SK-N-SH (cell line): ENCODE measurements around the gene LIME1. TPM values are rescaled to one million over a fixed set of nuclear protein-coding genes. Genes with fewer than 3 reads are reported as not detected.

Experiments
- CTCF ChIA-PET: fragments of 300-600, 350-600 bp; formaldehyde crosslinking; extraction: SDS; loops from one replicate; lab custom pipeline; 2021; lab: Yijun Ruan, JAX
- POLR2A ChIA-PET: fragments of 350-600 bp; sonication (Branson Sonifier 250); formaldehyde crosslinking; extraction: SDS; loops from one replicate; lab custom pipeline; 2020; ENCODE audit warnings: antibody characterized with exemption, inconsistent platforms; lab: Yijun Ruan, JAX
- DNase-seq: peaks from one replicate; pipeline ENCODE4 v3.0.0; 2012
- H2AFZ ChIP-seq: fragments of 200-600 bp; sonication (generic); 2 replicates; pipeline ENCODE4 v1.8.1; 2016; ENCODE audit warnings: antibody characterized with exemption, mild to moderate bottlenecking, low read depth
- H3F3A ChIP-seq: fragments of 200-600 bp; sonication (generic); replicated peaks from 2 replicates; pipeline ENCODE3; 2016; ENCODE audit warnings: antibody characterized with exemption, mild to moderate bottlenecking; ENCODE audit not compliant: insufficient read depth
- H3K27ac ChIP-seq, 2 experiments: fragments of 200-500 bp in 1 of 2; fragments of 200-600 bp in 1 of 2; sonication (Bioruptor generic) in 1 of 2; sonication (generic), shearing (Covaris generic) in 1 of 2; 2 replicates each; pipeline versions ENCODE4 v1.5.1 to v1.6.1; 2014 to 2016; ENCODE audit warnings: low read depth in 2 of 2, inconsistent platforms in 1 of 2, low read length in 1 of 2, mild to moderate bottlenecking in 1 of 2, mixed read lengths in 1 of 2
- H3K27me3 ChIP-seq: fragments of 200-600 bp; sonication (generic), shearing (Covaris generic); 2 replicates; pipeline ENCODE4 v1.6.1; 2016; ENCODE audit warnings: mixed run types; ENCODE audit not compliant: insufficient read depth
- H3K36me3 ChIP-seq, 2 experiments: fragments of 200-500 bp in 1 of 2; fragments of 200-600 bp in 1 of 2; sonication (Bioruptor generic) in 1 of 2; sonication (generic) in 1 of 2; replicated peaks in 1 of 2; 2 replicates each; pipeline versions ENCODE3 to v1.5.1; 2014 to 2016; ENCODE audit warnings: low read length in 1 of 2, mild to moderate bottlenecking in 1 of 2; ENCODE audit not compliant: insufficient read depth in 2 of 2, control insufficient read depth in 1 of 2
- H3K4me1 ChIP-seq, 2 experiments: fragments of 200-500 bp in 1 of 2; fragments of 200-600 bp in 1 of 2; sonication (Bioruptor generic) in 1 of 2; sonication (generic), shearing (Covaris generic) in 1 of 2; 2 replicates each; pipeline versions ENCODE4 v1.5.1 to v1.6.1; 2014 to 2016; ENCODE audit warnings: low read depth in 1 of 2, low read length in 1 of 2, mixed run types in 1 of 2; ENCODE audit not compliant: insufficient read depth in 2 of 2, control insufficient read depth in 1 of 2
- H3K4me2 ChIP-seq: fragments of 200-600 bp; sonication (generic), shearing (Covaris generic); 2 replicates; pipeline ENCODE4 v1.6.1; 2017; ENCODE audit warnings: mixed run types
- H3K4me3 ChIP-seq, 2 experiments: fragments of 200-500 bp in 1 of 2; fragments of 200-600 bp in 1 of 2; sonication (Bioruptor generic) in 1 of 2; sonication (generic), shearing (Covaris generic) in 1 of 2; 2 replicates each; pipeline versions ENCODE4 v1.5.1 to v1.8.1; 2014 to 2016; ENCODE audit warnings: low read depth in 2 of 2, inconsistent platforms in 1 of 2, low read length in 1 of 2, mild to moderate bottlenecking in 1 of 2, mixed read lengths in 1 of 2, moderate library complexity in 1 of 2
- H3K79me2 ChIP-seq: fragments of 200-600 bp; sonication (generic); 2 replicates; pipeline ENCODE4 v1.8.1; 2017; ENCODE audit warnings: mild to moderate bottlenecking; ENCODE audit not compliant: insufficient read depth
- H3K9ac ChIP-seq: fragments of 200-600 bp; sonication (generic); 2 replicates; pipeline ENCODE4 v1.6.1; 2017; ENCODE audit warnings: mixed run types
- H3K9me2 ChIP-seq: fragments of 200-600 bp; sonication (generic); 2 replicates; pipeline ENCODE4 v1.6.1; 2017; ENCODE audit warnings: mixed run types
- H3K9me3 ChIP-seq: fragments of 200-600 bp; sonication (generic); 2 replicates; pipeline ENCODE4 v1.6.1; 2017; ENCODE audit warnings: mixed run types, mild to moderate bottlenecking, moderate library complexity
- H4K20me1 ChIP-seq: fragments of 200-600 bp; sonication (generic); 2 replicates; pipeline ENCODE4 v1.6.1; 2017; ENCODE audit warnings: mild to moderate bottlenecking, mixed run types; ENCODE audit not compliant: insufficient read depth
- CHD2 ChIP-seq: fragments of 150-350 bp; IDR thresholded peaks from 2 replicates; pipeline ENCODE4 v1.6.1; 2018; ENCODE audit warnings: low read length; ENCODE audit not compliant: partially characterized antibody
- CTCF ChIP-seq: fragments of 200-600 bp; sonication (generic); IDR thresholded peaks from 2 replicates; pipeline ENCODE4 v1.6.1; 2017; ENCODE audit warnings: antibody characterized with exemption, mild to moderate bottlenecking, moderate library complexity
- ELF1 ChIP-seq: IDR thresholded peaks from 2 replicates; pipeline ENCODE4 v1.4.0; 2012
- EP300 ChIP-seq, 2 experiments: IDR thresholded peaks; 2 replicates each; pipeline versions ENCODE4 v1.4.0 to v1.6.1; 2012; ENCODE audit warnings: borderline replicate concordance in 1 of 2, low read depth in 1 of 2, low read length in 1 of 2
- EZH2phosphoT487 ChIP-seq: fragments of 200-600 bp; sonication (generic); IDR thresholded peaks from 2 replicates; pipeline ENCODE4 v1.6.1; 2017; ENCODE audit warnings: low read depth, mixed run types, mild to moderate bottlenecking, antibody characterized with exemption, moderate library complexity, borderline replicate concordance
- FOXJ3 ChIP-seq: sonication (generic); formaldehyde crosslinking; IDR thresholded peaks from 2 replicates; pipeline ENCODE4 v1.5.1; 2020; ENCODE audit warnings: mild to moderate bottlenecking, missing genetic modification reagents
- FOXM1 ChIP-seq: IDR thresholded peaks from 2 replicates; pipeline ENCODE4 v1.4.0; 2012; ENCODE audit warnings: low read depth, mild to moderate bottlenecking
- GATA2 ChIP-seq: sonication (generic); formaldehyde crosslinking; IDR thresholded peaks from 2 replicates; pipeline ENCODE4 v1.5.0; 2020; ENCODE audit warnings: mild to moderate bottlenecking, missing genetic modification reagents
- IRF3 ChIP-seq: fragments of 150-350 bp; IDR thresholded peaks from 2 replicates; pipeline ENCODE4 v1.6.1; 2016; ENCODE audit warnings: mild to moderate bottlenecking, low read depth, low read length
- MAX ChIP-seq: IDR thresholded peaks from 2 replicates; pipeline ENCODE4 v1.4.0; 2012; ENCODE audit warnings: low read depth
- MEF2A ChIP-seq: IDR thresholded peaks from 2 replicates; pipeline ENCODE4 v1.4.0; 2012; ENCODE audit warnings: low read depth, borderline replicate concordance
- NFIC ChIP-seq: IDR thresholded peaks from 2 replicates; pipeline ENCODE4 v1.4.0; 2012; ENCODE audit warnings: borderline replicate concordance
- NRF1 ChIP-seq: IDR thresholded peaks from 2 replicates; pipeline ENCODE4 v1.6.1; 2012; ENCODE audit warnings: low read depth, mild to moderate bottlenecking, low read length
- RCOR1 ChIP-seq: fragments of 150-350 bp; IDR thresholded peaks from 2 replicates; pipeline ENCODE4 v1.6.1; 2017; ENCODE audit warnings: antibody characterized with exemption, low read length
- RFX5 ChIP-seq: IDR thresholded peaks from 2 replicates; pipeline ENCODE4 v1.6.1; 2012; ENCODE audit warnings: mild to moderate bottlenecking, improper control_type of control experiment, low read length
- RXRA ChIP-seq: IDR thresholded peaks from 2 replicates; pipeline ENCODE4 v1.4.0; 2012; ENCODE audit warnings: low read depth, mild to moderate bottlenecking, borderline replicate concordance
- TAF1 ChIP-seq: IDR thresholded peaks from 2 replicates; pipeline ENCODE4 v1.6.1; 2012; ENCODE audit warnings: low read depth, mild to moderate bottlenecking, low read length, moderate library complexity, borderline replicate concordance
- YY1 ChIP-seq: IDR thresholded peaks from 2 replicates; pipeline ENCODE4 v1.4.0; 2012; ENCODE audit warnings: low read depth, mild to moderate bottlenecking
- ZBTB33 ChIP-seq: IDR thresholded peaks from 2 replicates; pipeline ENCODE4 v1.4.0; 2012; ENCODE audit warnings: low read depth, borderline replicate concordance
- WGBS: methylation state at CpG from one replicate; pipeline ENCODE4 v1.1.6; 2017; ENCODE audit warnings: low lambda C conversion rate; 5-methylcytosine and 5-hydroxymethylcytosine counted together
- polyA plus RNA-seq, 3 experiments: library from polyadenylated mRNA; depleted of rRNA; stranded (reverse); fragments of >200 nt; gene quantifications; 2 replicates each; pipeline ENCODE4 v1.2.3, GENCODE V29; 2012

Gene LIME1
- polyA plus RNA-seq, 1 of the 3 experiments (the other 2 are of a cell fraction), result 10.9 TPM

- Histone ChIP-seq H3K4me1 (peaks cover 8 to 29% of the 10 kb centered on the region in 2 experiments; a peak in 3 of 4 replicates), H3K9me3 (no peaks in the 10 kb centered on the region), H3K4me2 (no peak overlapping the region), H3K9ac (no peak overlapping the region), H3F3A (no peaks in the 10 kb centered on the region), H3K27ac (no peak overlapping the region), H3K9me2 (no peaks in the 10 kb centered on the region), H3K79me2 (peaks cover 45% of the 10 kb centered on the region), H3K36me3 (peaks cover 23 to 25% of the 10 kb centered on the region in 2 experiments), H3K4me3 (no peak overlapping the region), H3K27me3 (no peaks in the 10 kb centered on the region), H2AFZ (no peak overlapping the region), H4K20me1 (no peaks in the 10 kb centered on the region)
- ChIA-PET POLR2A (no interaction called here), CTCF (interaction anchor here (1.8 kb wide), 1 partner anchor 35 kb away, joined by 4 read pairs; the partner anchor contains the start of gene SLC2A4RG)
- 92% methylated on average over 6 of the region's 11 CpGs for WGBS
- TF ChIP-seq CTCF (no peak), ELF1 (no peak), EP300 (IDR thresholded peaks at IDR 0.05; ENCODE audit: borderline replicate concordance in 1 of 2, low read depth in 1 of 2, low read length in 1 of 2) (no peak), IRF3 (no peak), YY1 (no peak), CHD2 (no peak), FOXJ3 (no peak), RXRA (no peak), FOXM1 (no peak), RCOR1 (no peak)
- no peak for DNase-seq
Measured at GRCh38 chr20:63703976-63704748, 32.3 kb upstream of the LIME1 start.

DNA sequence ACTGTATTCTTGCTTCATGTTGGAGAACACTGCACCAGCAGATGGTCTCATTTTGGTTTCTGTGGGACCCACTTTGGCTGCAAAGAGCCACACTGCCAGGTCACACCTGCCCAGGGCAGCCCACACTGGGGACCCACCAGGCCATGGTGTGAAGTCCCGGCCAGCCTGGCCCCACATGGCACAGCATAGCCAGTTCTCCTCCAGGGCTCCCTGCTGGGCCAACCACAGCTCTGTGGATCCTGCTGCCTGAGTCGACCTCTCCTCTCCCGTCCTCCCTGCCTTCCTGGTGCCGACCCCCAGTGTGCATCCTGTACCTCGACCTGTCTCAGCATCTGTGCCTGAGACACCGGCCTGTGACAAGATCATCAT lies 31.7 kb upstream of the LIME1 start:
- Histone ChIP-seq H3K4me3 (no peak overlapping the region), H3K9me2 (no peaks in the 10 kb centered on the region), H3K9ac (no peak overlapping the region), H3K4me2 (no peak overlapping the region), H4K20me1 (no peaks in the 10 kb centered on the region), H3K27ac (no peak overlapping the region), H3F3A (no peaks in the 10 kb centered on the region), H3K4me1 (peaks cover 2 to 30% of the 10 kb centered on the region in 2 experiments; a peak in 2 of 4 replicates), H3K27me3 (no peaks in the 10 kb centered on the region), H2AFZ (no peak overlapping the region), H3K79me2 (peaks cover 50% of the 10 kb centered on the region), H3K9me3 (no peaks in the 10 kb centered on the region), H3K36me3 (peaks cover 26 to 29% of the 10 kb centered on the region in 2 experiments)
- ChIA-PET CTCF (interaction anchor here (1.8 kb wide), 1 partner anchor 34 kb away, joined by 4 read pairs; the partner anchor contains the start of gene SLC2A4RG), POLR2A (no interaction called here)
- 87% methylated on average over 6 of the region's 6 CpGs for WGBS
- DNase-seq, result no peak
- TF ChIP-seq YY1, result no peak
- no peak for TF ChIP-seq MAX
- no peak for TF ChIP-seq NRF1
- no peak for TF ChIP-seq RFX5
- no peak for TF ChIP-seq TAF1
- no peak for TF ChIP-seq GATA2 (CRISPR knock-in tag)
- no peak for TF ChIP-seq FOXJ3
- no peak for TF ChIP-seq CTCF
- TF ChIP-seq MEF2A, result no peak
- no peak for TF ChIP-seq NFIC
- TF ChIP-seq ZBTB33, result no peak
- no peak for TF ChIP-seq ELF1
- TF ChIP-seq EZH2phosphoT487, result no peak
- no peak for TF ChIP-seq FOXM1
